B cell (primary cell): Measurements from ENCODE around the gene C16orf86.

Source experiments
- EZH2 ChIP-seq: IDR thresholded peaks from 2 replicates; pipeline ENCODE4 v1.6.1; 2012; ENCODE audit warnings: borderline replicate concordance, low read depth, mild to moderate bottlenecking, moderate library complexity, low read length; ENCODE audit not compliant: insufficient read depth, poor library complexity, severe bottlenecking
- TF ChIP-seq, protein P1 (sequence below): fragments of 200-600 bp; IDR thresholded peaks from one replicate; pipeline ENCODE4 v1.8.0; 2022; ENCODE audit warnings: antibody characterized with exemption, mild to moderate bottlenecking

DNA sequence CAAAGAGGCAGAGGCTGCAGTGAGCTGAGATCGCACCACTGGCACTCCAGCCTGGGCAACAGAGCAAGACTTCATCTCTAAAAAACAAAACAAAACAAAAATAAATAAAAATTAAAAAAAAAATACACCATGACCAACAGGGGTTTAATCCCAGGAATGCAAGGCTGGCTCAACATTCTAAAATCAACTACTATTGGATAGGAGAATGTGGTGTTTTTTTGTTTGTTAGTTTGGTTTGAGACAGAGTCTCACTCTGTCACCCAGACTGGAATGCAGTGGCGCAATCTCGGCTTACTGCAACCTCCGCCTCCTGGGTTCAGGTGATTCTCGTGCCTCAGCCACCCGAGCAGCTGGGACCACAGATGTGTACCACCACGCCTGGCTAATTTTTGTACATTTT lies 32.7 kb downstream of the C16orf86 start:
- TF ChIP-seq, protein P1, sequence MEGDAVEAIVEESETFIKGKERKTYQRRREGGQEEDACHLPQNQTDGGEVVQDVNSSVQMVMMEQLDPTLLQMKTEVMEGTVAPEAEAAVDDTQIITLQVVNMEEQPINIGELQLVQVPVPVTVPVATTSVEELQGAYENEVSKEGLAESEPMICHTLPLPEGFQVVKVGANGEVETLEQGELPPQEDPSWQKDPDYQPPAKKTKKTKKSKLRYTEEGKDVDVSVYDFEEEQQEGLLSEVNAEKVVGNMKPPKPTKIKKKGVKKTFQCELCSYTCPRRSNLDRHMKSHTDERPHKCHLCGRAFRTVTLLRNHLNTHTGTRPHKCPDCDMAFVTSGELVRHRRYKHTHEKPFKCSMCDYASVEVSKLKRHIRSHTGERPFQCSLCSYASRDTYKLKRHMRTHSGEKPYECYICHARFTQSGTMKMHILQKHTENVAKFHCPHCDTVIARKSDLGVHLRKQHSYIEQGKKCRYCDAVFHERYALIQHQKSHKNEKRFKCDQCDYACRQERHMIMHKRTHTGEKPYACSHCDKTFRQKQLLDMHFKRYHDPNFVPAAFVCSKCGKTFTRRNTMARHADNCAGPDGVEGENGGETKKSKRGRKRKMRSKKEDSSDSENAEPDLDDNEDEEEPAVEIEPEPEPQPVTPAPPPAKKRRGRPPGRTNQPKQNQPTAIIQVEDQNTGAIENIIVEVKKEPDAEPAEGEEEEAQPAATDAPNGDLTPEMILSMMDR, result no peak
- TF ChIP-seq EZH2, result no peak
